ENCODE data around the gene CPZ. TPM values are rescaled to one million over a fixed set of nuclear protein-coding genes. Genes with fewer than 3 reads are reported as not detected.

Gene CPZ
- total and polyA plus RNA-seq, 2 of the 4 experiments (the other 2 are of a cell fraction): 0.90 to 10.3 TPM

DNA sequence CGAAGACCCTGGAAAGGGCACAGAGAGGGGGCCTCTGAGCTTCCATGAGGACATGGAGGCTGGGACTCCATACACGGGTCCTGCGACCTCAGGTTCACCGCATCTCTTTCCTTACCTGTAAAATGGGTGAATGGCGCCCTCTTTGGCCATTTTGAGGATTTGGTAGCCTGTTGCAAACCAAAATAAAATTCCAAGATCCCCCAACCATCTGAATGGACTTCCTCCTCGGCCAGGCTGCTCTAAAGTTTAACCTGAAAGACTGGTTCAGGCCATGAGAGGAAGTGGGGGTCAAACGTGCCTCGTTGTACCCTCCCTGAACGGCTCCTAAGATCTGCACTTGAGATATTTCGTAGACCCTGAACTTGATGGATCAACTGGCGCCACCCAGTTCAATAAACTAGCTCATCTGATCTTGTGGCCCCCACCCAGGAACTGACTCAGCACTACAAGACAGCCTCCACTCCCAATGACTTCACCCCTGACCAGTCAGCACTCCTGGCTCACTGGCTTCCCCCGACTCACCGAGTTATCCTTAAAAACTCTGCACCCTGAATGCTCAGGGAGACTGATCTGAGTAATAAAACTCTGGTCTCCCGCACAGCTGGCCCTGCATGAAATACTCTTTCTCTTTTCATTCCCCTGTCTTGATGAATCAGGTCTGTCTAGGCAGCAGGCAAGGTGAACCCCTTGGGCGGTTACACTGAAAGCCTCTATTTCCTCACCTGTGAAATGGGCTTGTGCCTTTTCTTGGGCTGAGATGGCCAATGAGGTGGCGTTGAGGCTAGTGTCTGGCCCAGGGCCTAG is 45.3 kb upstream of the CPZ start:
- BruUV-seq (replicated peaks): no TSS peak
- CTCF ChIA-PET: interaction anchor here (1.2 kb wide), 1 partner anchor 79 kb away, joined by 3 read pairs; no protein-coding TSS in a partner anchor
- no peaks in the 10 kb centered on the region for H4K20me1 ChIP-seq (ENCODE audit: insufficient read depth, low read length)
- no peak for TF ChIP-seq MXI1 (IDR thresholded peaks at IDR 0.05; ENCODE audit: borderline replicate concordance, low read depth, low read length)
- TF ChIP-seq RAD21 (IDR thresholded peaks at IDR 0.05; ENCODE audit: low read length): peak; percentile 47
- TF ChIP-seq, protein P1, sequence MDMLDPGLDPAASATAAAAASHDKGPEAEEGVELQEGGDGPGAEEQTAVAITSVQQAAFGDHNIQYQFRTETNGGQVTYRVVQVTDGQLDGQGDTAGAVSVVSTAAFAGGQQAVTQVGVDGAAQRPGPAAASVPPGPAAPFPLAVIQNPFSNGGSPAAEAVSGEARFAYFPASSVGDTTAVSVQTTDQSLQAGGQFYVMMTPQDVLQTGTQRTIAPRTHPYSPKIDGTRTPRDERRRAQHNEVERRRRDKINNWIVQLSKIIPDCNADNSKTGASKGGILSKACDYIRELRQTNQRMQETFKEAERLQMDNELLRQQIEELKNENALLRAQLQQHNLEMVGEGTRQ (IDR thresholded peaks at IDR 0.05; ENCODE audit: low read depth, low read length): no peak
- no peak for TF ChIP-seq MAZ (IDR thresholded peaks at IDR 0.05; ENCODE audit: borderline replicate concordance, low read depth, low read length)
- no peak for TF ChIP-seq POLR2A (IDR thresholded peaks at IDR 0.05; ENCODE audit: low read depth, low read length)
- TF ChIP-seq CEBPB (IDR thresholded peaks at IDR 0.05; ENCODE audit: low read depth, low read length): no peak
- TF ChIP-seq NFE2L2 (IDR thresholded peaks at IDR 0.05; ENCODE audit: low read depth, low read length): 0 out of 2 replicates have a peak, but pooled peaks have one; percentile 15
- TF ChIP-seq, protein P2, sequence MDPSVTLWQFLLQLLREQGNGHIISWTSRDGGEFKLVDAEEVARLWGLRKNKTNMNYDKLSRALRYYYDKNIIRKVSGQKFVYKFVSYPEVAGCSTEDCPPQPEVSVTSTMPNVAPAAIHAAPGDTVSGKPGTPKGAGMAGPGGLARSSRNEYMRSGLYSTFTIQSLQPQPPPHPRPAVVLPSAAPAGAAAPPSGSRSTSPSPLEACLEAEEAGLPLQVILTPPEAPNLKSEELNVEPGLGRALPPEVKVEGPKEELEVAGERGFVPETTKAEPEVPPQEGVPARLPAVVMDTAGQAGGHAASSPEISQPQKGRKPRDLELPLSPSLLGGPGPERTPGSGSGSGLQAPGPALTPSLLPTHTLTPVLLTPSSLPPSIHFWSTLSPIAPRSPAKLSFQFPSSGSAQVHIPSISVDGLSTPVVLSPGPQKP (IDR thresholded peaks at IDR 0.05; ENCODE audit: borderline replicate concordance, low read depth, low read length): no peak
- TF ChIP-seq RCOR1 (IDR thresholded peaks at IDR 0.05; ENCODE audit: insufficient replicate concordance, low read length): peak; percentile 17
- TF ChIP-seq RFX5 (IDR thresholded peaks at IDR 0.05; ENCODE audit: low read depth, low read length): no peak
- TF ChIP-seq SMC3 (IDR thresholded peaks at IDR 0.05; ENCODE audit: low read depth, low read length): no peak
- peak; percentile 60 for TF ChIP-seq MAFK (IDR thresholded peaks at IDR 0.05; ENCODE audit: low read depth, low read length)
- TF ChIP-seq, protein P3, sequence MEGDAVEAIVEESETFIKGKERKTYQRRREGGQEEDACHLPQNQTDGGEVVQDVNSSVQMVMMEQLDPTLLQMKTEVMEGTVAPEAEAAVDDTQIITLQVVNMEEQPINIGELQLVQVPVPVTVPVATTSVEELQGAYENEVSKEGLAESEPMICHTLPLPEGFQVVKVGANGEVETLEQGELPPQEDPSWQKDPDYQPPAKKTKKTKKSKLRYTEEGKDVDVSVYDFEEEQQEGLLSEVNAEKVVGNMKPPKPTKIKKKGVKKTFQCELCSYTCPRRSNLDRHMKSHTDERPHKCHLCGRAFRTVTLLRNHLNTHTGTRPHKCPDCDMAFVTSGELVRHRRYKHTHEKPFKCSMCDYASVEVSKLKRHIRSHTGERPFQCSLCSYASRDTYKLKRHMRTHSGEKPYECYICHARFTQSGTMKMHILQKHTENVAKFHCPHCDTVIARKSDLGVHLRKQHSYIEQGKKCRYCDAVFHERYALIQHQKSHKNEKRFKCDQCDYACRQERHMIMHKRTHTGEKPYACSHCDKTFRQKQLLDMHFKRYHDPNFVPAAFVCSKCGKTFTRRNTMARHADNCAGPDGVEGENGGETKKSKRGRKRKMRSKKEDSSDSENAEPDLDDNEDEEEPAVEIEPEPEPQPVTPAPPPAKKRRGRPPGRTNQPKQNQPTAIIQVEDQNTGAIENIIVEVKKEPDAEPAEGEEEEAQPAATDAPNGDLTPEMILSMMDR (conservative IDR thresholded peaks at IDR 0.05; ENCODE audit: low read depth, low read length): peak; percentile 35
- TF ChIP-seq BHLHE40 (IDR thresholded peaks at IDR 0.05; ENCODE audit: low read depth, low read length): no peak

More for the DNA sequence above, 45.3 kb upstream of the CPZ start:
- Histone ChIP-seq H3K56ac (ENCODE audit: extremely low read depth, insufficient read depth, low read length) (no peak overlapping the region), H2BK15ac (ENCODE audit: low read depth, low read length) (no peak overlapping the region), H3K36me3 (ENCODE audit: control insufficient read depth, insufficient read depth, low read length) (no peaks in the 10 kb centered on the region), H4K5ac (ENCODE audit: low read depth, low read length) (no peak overlapping the region), H3K4me2 (ENCODE audit: low read depth, low read length) (no peak overlapping the region), H2AK5ac (ENCODE audit: low read depth, low read length) (no peak overlapping the region; the same call in 1 of the 2 replicates), H2BK5ac (ENCODE audit: low read depth, low read length, poor library complexity, severe bottlenecking) (no peak overlapping the region), H3K14ac (replicated peaks; ENCODE audit: low read depth, low read length) (no peak overlapping the region), H3K27me3 (ENCODE audit: control insufficient read depth, insufficient read depth, low read length) (peaks cover 29% of the 10 kb centered on the region), H3K9me3 (ENCODE audit: control insufficient read depth, insufficient read depth, low read length) (peaks cover 2% of the 10 kb centered on the region), H3K4me3 (ENCODE audit: insufficient read depth, low read depth, low read length) (no peak overlapping the region), H3K79me1 (ENCODE audit: low read depth in 1 of 2, low read length in 2 of 2) (no peaks in the 10 kb centered on the region), H3K9me1 (ENCODE audit: insufficient read depth, low read length) (no peaks in the 10 kb centered on the region), H2BK20ac (ENCODE audit: low read depth, low read length) (no peak overlapping the region), H2AFZ (replicated peaks; ENCODE audit: low read length, poor library complexity) (no peak overlapping the region), H3K18ac (ENCODE audit: low read depth, low read length) (no peak overlapping the region), H3K9ac (ENCODE audit: low read depth, low read length) (no peak overlapping the region), H3K27ac (ENCODE audit: insufficient read depth, low read length) (no peak overlapping the region), H3K23ac (ENCODE audit: low read depth, low read length) (no peak overlapping the region), H4K8ac (ENCODE audit: low read depth in 2 of 2, low read length in 2 of 2) (no peak overlapping the region), H3K4ac (ENCODE audit: low read depth, low read length) (no peak overlapping the region), H2BK120ac (ENCODE audit: low read depth, low read length) (no peak overlapping the region; the same call in 1 of the 2 replicates), H3K4me1 (ENCODE audit: control insufficient read depth, insufficient read depth, low read length) (peaks cover 2% of the 10 kb centered on the region; the same call in 1 of the 2 replicates), H2AK9ac (replicated peaks; ENCODE audit: low read depth, low read length, poor library complexity) (no peak overlapping the region), H4K91ac (ENCODE audit: insufficient read depth, low read depth, low read length) (no peak overlapping the region)
- peak; percentile 51 for DNase-seq
- 72% methylated on average over 10 of the region's 16 CpGs; no CpG with 5 or more reads in 1 of the 2 experiments for WGBS, 2 experiments (ENCODE audit: extremely low coverage in 2 of 2, insufficient read length in 1 of 2)
- ATAC-seq (ENCODE audit: low read depth): peak; percentile 50
- intact Hi-C loops (cut with micrococcal nuclease) (loop anchor here (1.0 kb wide), 1 partner anchor 79 kb away; no protein-coding TSS in a partner anchor), dilution Hi-C loops (cut with HindIII; ENCODE audit: low sequenced_read_pairs, unreplicated experiment) (no loop called here), in situ Hi-C loops (cut with MboI; ENCODE audit: low sequenced_read_pairs) (no loop called here)
- POLR2A ChIA-PET (ENCODE audit: unreplicated experiment): no interaction called here
